Measurements from ENCODE around the gene ABCB7. TPM values are rescaled to one million over a fixed set of nuclear protein-coding genes. Genes with fewer than 3 reads are reported as not detected.

Gene ABCB7
- total RNA-seq = 47.9 TPM

DNA sequence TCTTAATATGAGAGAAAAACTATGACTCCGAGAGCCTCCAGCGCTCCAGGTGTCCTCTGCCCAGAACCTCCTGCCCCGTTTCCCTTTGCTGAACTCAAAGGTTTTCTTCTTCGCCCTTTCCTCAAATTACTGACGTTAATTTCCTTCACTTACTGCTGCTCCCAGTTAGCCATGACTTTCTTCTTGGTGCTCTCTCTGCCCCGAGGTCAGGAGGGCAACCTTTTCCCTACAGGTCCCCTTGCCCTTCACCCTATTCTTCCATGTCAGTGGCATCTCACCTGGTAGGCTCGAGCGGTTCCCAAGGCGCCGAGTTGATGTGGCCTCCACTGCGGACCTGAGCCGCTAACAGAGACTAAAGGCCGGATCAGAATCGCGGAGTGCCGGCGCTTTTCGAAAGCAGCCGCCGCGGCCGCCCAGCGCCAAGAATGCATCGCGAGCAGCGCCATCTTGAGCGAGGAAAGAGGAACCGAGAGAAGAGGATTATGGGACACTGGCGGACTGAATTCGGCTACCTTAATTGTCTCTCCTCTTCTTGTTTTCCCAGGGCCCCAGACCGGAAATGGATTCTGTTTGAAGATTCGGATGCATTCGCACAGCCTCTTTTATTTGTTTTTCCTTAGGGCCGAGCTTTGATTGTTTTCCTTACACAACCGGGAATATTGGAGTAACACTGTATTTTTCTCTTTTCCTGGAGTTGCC, at the start of gene ABCB7:
ABCB7 (minus strand) TSS at position 457 of the 699 bp plus-strand sequence; CDS start at position 446, 11 bp downstream.

Small RNA genes lying within 50 kb of the gene (small RNA-seq; reads per million reads assigned to genes)
- not detected for gene BUD31P2 (ENCODE audit: low replicate concordance)
- not detected for gene RNU6-562P (ENCODE audit: low replicate concordance)

Other genes with a start within 250 kb of the ABCB7 start
- gene NEXMIF, start 230.8 kb downstream of the ABCB7 start, total RNA-seq = 65.7 TPM
- 22.2 TPM for gene UPRT, start 117.8 kb upstream of the ABCB7 start, total RNA-seq

All from parietal lobe (tissue), 2 donors.